Urothelium cell line (cell line): Measurements from ENCODE around the gene POTEJ.
A peak's percentile ranks its signal among the peaks of the same experiment; 100 is the strongest.
"Not testable (repeated sequence)": the region's sequence is repeated elsewhere in the genome, so short reads cannot be mapped to it uniquely, and the experiment has no call there.

ENCODE experiments used
- DNase-seq: peaks from one replicate; pipeline ENCODE4 v3.0.0; 2011; ENCODE audit warnings: low spot score, mixed read lengths
- FAIRE-seq: peaks from 2 replicates; lab custom pipeline; 2011; peaks lifted over from hg19 to GRCh38; lab: Jason Lieb, UNC

The POTEJ gene

DNA sequence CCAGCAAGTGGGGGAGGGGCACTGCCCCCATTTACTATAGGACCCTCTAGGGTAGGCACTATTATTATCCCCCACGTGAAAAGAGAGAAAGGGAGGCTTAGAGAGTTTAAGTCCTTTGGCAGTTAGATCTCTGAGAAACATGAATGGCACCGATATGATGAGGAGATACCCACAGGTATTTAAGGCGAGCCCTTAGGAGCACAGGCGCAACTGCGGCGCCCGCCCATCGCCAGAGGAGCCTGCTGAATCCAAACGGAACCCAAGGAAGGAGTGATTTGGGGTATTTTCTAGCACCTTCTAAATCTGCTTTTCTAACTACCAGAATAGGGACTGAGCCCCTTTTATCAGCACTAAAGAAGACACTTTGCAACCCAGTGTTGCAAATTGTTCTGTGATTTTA is 11.3 kb upstream of the POTEJ start:
- not testable (repeated sequence) for FAIRE-seq, DNase-seq

DNA sequence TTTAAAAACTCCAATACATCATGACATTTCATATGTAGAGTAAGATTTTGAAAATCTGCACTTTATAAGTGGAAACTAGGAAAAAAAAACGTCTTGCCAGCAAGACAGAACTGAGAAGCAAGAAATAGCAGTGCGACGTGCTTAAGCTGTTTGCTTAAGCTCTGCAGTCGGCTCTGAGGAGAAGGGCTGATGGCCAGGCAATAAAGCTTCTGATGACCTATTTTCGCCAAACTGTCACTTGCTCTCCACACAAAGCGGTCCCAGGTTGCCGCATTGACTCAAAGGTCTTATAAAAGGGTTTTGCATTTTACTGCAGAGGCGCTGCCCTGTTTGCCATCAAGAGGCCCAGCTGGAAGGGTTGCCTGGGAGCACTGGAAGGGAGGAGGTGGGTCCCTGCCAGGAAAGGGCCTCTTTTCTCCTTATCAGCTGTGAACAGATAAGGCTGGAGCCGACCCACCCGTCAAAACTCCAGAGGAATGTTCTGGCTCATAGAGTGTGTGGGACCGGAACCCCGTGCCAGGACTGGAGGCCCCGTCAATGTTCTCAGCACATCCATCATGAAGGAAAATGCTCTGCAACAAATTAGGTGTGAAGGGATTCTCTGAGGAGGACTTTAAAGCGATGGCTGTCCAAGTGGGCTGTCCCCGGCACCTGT is 9.5 kb upstream of the POTEJ start:
- DNase-seq, FAIRE-seq: not testable (repeated sequence)

DNA sequence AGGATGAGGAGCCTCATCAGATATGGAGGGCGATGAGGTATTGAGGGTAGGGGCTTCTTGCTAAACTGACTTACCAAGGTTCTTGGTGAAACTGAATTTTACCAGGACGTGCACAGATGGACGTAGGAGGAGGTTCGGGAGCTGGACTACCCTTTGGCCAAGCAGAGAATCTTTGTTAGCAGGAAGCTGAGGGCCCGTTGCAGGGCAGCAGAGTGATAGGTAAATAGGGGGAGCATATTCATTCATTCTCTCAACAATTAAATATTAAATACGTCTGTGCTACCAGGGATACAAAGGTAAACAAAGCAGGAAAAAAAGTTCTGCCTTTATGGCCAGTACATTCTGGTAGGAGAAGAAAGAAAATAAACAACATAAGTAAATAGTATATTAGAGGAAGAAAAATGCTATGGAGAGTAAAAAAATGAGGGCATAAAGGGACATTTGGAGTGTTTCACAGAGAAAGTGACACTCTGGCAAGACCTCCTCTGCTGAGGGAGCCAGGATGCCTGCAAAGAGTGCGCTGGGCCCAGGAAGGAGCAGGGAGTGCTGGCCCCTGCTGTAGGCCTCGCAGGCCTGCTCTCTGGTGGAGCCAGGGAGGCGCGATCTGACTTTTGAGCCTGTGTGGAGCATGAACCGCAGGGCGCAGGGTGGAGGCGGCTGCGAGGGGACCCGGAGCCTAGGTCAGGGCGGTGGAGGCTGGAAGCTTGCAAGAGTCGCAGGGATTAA is 2.8 kb upstream of the POTEJ start:
- FAIRE-seq, DNase-seq: not testable (repeated sequence)

DNA sequence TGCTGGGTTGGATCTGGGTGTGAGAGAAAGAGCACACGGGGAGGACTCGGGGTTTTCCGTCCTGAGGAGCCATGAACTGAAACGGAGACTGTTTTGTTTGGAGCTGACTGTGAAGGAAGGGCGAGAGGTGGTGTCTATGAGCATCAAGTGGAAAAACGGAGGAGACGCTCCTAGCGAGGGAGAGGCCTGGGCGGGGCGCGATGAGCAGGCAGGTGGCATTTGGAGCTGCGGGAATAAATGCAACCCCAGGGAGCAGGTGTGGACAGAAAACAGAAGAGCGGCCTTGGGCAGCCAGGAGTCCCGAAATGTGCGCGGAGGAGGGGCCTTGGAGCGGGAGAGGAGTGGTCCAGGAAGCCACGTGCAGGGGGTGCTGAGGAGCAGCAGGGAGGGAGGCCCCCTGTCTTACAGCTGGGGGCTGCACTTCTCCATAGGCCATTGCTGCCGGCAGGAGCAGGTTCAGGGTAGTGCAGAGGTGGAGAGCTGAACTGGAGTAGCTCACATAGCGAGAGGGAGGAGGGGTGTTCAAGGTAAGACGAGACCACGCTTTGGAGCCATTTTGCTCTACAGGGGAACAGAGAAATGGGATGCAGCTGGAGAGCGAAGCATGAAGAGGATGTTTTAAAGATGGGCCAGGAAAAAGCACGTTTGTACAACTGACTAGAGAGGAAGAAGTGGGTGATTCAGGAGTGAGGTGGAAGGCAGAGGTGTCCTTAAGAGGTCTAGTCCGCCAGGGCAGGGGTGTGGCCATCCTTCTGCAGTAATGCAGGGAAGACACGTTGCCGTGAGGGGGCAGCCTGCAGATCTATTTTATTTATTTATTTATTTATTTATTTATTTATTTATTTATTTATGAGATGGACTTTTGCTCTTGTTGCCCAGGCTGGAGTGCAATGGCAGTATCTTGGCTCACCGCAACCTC is 2.0 kb upstream of the POTEJ start:
- peak; percentile 92 for FAIRE-seq
- not testable (repeated sequence) for DNase-seq

DNA sequence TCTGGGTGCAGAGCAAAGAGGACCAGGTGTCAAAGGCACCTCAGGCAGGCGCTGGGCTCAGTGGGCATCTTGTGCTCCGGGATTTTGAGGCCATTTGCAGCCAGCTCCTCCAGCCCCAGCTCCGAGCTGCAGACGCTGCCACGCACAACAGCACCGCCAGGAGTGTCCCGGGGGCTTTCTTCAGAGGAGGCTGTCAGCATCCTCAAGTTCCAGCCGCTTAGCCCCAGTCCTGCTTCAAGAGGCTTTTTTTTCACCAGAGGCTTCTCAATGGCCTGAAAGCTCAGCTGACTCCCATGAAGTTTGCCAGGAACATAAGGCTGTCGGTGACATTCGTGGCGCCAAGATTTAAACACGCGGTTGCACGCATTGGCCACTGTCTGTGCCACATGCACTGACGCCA is 754 bp upstream of the POTEJ start:
- not testable (repeated sequence) for FAIRE-seq, DNase-seq

DNA sequence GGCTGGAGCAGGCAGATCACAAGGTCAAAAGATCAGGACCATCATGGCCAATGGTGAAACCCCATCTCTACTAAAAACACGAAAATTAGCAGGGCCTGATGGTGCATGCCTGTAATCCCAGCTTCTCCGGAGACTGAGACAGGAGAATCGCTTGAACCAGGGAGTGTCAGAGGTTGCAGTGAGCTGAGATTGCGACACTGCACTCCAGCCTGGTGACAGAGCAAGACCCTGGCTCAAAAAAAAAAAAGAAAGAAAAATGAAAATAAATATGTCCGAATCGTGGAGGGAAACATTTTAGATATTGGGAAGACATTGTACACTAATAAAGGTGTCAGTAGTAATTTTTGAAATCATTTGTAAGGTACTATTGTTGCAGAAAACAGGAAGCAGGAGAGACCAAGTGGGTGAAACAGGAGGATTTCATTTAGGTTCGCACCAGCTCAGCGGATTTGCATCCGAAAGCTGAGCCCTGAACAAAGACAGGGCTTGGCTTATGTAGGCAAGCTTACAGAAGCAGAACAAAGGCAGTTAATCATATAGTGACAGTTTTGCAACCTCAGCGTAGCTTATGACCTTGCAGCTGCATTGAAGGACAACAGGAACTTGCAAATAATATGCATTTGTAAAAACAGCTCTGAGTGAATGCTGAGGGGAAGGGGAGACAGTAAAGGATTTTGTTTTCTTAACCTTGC is 17.7 kb downstream of the POTEJ start:
- not testable (repeated sequence) for FAIRE-seq, DNase-seq

DNA sequence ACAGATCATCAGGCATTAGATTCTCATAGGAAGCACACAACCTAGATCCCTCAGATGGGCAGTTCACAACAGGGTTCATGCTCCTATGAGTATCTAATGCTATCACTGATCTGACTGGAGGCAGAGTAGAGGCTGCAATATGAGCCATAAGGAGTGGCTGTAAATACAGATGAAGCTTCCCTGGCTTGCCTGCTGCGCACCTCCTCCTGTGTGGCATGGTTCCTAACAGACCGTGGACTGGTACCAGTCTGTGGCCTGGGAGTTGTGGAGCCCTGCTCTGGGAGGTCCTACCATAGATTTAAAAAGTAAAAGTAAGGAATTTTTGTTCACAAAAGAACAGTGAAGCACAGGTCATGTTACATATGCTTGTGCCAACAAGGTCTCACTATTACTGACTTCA is 27.7 kb downstream of the POTEJ start:
- not testable (repeated sequence) for DNase-seq, FAIRE-seq

DNA sequence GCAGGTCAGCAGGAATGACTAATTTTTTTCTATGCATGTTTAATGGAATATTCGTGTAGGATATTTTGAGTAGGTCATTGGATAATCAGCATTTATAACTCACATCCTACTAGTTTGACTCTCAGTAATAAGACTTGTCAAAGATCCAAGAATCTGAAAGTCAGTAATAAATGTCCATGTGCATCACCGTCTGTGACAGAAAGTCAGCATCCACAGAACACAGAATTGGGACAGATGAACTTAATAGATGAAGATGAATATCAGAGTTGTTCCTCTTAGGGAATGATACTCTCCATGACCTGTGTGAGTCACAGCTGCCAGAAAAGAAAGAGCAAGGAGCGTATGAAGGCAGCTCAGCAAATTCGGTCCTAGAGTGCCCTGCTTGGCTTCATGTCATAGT is 30.4 kb downstream of the POTEJ start:
- FAIRE-seq, DNase-seq: not testable (repeated sequence)

DNA sequence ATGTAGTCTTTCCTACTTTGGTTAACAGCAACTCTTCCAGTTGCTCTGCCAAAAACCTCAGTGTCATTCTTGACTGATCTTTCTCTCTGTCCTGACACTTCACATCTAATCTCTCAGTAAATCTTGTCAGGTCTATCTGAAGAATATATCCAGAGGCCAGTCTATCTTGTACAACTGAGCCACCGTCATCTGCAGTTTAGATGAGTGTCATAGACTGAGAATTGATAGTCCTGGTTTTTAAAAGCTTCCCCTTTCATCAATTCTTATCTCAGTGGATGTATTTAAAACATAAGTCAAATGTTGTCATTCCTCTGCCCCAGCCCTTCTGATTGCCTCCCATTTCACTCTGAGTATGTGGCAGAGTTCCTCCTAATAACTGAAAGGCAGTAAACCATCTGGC is 38.0 kb downstream of the POTEJ start:
- not testable (repeated sequence) for DNase-seq, FAIRE-seq

DNA sequence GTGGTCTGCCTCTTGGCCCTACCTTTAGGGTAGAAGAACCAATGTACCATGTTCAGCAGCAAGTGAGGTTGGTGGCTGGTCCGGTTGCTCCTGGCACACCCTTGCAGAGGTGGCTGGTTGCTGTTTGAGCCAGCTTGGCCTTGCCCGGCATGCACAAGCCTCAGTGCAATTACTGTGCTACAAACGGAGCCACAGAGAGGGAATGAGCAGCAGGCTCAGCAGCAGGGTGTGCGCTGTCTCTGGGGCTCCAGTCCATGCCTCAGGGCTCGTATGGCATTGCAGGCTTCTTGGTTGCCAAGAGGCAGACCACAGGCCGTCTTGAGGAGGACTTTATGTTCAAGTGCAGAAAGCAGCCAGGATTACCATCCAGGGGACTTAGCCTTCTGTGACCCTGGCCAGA is 53.3 kb downstream of the POTEJ start:
- not testable (repeated sequence) for FAIRE-seq, DNase-seq

GRCh38 chr2:130665596-130665995 is 54.4 kb downstream of the POTEJ start:
- not testable (repeated sequence) for FAIRE-seq, DNase-seq

GRCh38 chr2:130667516-130667915 is 56.3 kb downstream of the POTEJ start:
- FAIRE-seq, DNase-seq: not testable (repeated sequence)

- FAIRE-seq, DNase-seq: not testable (repeated sequence)
Observed at GRCh38 chr2:130670026-130670745, 58.9 kb downstream of the POTEJ start.

- not testable (repeated sequence) for FAIRE-seq, DNase-seq
Observed at GRCh38 chr2:130692041-130692770, 81.0 kb downstream of the POTEJ start.

DNA sequence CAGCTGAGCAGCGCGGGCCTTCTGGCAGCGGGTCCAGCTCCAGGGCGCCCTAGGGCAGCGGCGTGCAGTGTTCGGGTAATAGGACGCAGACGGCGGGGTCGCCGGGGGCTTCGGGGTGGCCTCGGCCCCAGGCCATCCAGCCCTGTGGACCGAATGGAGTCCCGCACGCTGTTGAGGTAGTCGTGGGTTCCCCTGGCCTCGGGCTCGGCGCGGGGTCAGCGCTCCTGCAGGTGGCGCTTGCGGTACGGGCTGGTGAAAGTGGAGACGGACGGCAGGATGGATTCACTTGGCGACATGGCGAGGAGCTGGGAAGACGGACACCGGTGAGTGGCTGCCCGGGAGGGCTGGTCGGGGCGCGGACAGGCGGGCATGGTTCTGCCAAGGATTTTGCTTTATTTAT is 82.2 kb downstream of the POTEJ start:
- not testable (repeated sequence) for DNase-seq, FAIRE-seq

DNA sequence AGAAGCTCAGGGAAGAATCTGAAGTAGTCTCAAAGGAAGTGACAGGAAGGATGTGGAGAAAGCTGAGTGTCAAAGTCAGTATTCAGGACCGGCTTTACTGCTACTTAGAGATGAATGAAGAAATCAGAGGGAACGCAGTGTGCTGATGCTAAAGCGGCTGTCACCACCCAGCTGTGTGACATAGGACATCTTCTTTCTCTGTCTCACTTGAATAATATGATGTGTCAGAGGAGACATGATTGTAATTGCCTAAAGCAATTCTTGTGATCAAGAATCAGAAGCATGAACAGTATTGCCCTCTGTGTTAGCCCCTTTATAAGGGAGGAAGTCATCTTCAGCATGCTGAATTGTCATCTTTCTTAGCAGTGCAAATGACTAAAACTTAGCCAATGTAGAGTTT is 92.0 kb downstream of the POTEJ start:
- not testable (repeated sequence) for DNase-seq, FAIRE-seq
